Measurements from ENCODE around the gene CBX1. TPM values are rescaled to one million over a fixed set of nuclear protein-coding genes. Genes with fewer than 3 reads are reported as not detected.

Gene CBX1
- total and polyA plus RNA-seq, 2 of the 13 experiments (the other 11 are each of a cell fraction or from before 2014, with no cell fraction given) = 17.8 to 108 TPM

DNA sequence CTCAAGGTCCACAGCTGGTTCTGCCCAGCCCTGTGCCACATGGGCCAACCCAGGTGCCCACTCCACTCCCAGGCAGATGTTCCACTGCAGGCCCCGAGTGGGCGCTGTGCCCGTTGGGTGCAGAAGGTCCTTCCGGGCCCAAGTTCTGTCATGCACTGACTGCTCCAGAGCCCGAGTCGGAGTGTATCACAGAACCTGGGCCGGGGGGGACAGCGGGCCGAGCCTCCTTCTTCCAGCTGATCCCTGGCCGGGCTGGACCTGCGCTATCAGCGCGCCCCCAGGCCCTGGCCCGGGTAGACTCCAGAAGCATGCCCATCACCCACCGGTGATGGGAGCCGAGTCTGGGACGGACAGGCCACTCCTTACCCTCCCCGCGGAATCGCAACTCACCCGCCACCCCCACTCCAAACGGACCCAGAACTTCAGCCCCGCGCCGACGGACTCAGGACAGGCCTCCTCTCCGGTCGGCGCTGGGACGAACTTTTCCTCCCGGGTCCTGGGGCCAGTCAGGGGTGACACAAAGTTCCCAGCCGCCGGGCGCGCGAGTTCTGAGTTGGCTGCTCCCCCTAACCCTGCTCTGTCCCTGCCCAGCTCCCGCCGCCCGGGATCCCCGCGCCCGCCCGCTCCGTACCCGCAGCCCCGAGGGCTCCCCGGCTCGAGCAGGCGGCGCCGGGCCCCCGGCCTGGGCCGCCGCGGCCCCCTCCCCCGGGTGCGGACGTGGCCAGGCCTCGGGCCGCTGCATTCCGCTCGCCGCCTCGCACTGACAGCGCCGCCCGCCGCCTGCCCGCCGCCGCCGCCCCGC is 64.0 kb downstream of the CBX1 start, which contains the start of gene COPZ2 (continued):
- TF ChIP-seq, protein P1, sequence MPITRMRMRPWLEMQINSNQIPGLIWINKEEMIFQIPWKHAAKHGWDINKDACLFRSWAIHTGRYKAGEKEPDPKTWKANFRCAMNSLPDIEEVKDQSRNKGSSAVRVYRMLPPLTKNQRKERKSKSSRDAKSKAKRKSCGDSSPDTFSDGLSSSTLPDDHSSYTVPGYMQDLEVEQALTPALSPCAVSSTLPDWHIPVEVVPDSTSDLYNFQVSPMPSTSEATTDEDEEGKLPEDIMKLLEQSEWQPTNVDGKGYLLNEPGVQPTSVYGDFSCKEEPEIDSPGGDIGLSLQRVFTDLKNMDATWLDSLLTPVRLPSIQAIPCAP (CRISPR knock-in tag; IDR thresholded peaks at IDR 0.05; ENCODE audit: low read depth) = no peak
- peak; percentile 35; the same call in 1 of the 2 replicates for TF ChIP-seq TBX2 (CRISPR knock-in tag; IDR thresholded peaks at IDR 0.05; ENCODE audit: borderline replicate concordance)
- TF ChIP-seq NFE2L1 (CRISPR knock-in tag; IDR thresholded peaks at IDR 0.05; ENCODE audit: borderline replicate concordance) = peak; percentile 21; the same call in 1 of the 2 replicates
- no peak for TF ChIP-seq ZNF543 (CRISPR knock-in tag; IDR thresholded peaks at IDR 0.05)
- TF ChIP-seq, protein P2, sequence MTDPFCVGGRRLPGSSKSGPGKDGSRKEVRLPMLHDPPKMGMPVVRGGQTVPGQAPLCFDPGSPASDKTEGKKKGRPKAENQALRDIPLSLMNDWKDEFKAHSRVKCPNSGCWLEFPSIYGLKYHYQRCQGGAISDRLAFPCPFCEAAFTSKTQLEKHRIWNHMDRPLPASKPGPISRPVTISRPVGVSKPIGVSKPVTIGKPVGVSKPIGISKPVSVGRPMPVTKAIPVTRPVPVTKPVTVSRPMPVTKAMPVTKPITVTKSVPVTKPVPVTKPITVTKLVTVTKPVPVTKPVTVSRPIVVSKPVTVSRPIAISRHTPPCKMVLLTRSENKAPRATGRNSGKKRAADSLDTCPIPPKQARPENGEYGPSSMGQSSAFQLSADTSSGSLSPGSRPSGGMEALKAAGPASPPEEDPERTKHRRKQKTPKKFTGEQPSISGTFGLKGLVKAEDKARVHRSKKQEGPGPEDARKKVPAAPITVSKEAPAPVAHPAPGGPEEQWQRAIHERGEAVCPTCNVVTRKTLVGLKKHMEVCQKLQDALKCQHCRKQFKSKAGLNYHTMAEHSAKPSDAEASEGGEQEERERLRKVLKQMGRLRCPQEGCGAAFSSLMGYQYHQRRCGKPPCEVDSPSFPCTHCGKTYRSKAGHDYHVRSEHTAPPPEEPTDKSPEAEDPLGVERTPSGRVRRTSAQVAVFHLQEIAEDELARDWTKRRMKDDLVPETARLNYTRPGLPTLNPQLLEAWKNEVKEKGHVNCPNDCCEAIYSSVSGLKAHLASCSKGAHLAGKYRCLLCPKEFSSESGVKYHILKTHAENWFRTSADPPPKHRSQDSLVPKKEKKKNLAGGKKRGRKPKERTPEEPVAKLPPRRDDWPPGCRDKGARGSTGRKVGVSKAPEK (CRISPR knock-in tag; IDR thresholded peaks at IDR 0.05; ENCODE audit: borderline replicate concordance) = peak; percentile 74; the same call in 1 of the 2 replicates
- no peak for TF ChIP-seq ZNF75D (CRISPR knock-in tag; IDR thresholded peaks at IDR 0.05; ENCODE audit: borderline replicate concordance)
- TF ChIP-seq ZNF850 (CRISPR knock-in tag; conservative IDR thresholded peaks at IDR 0.05) = no peak
- peak; percentile 75 for TF ChIP-seq RAD21 (CRISPR knock-in tag; IDR thresholded peaks at IDR 0.05)
- TF ChIP-seq SRSF4 (IDR thresholded peaks at IDR 0.05; ENCODE audit: low read depth, low read length, poor library complexity, severe bottlenecking) = no peak
- TF ChIP-seq CENPX (CRISPR knock-in tag; IDR thresholded peaks at IDR 0.05) = no peak
- TF ChIP-seq, protein P3, sequence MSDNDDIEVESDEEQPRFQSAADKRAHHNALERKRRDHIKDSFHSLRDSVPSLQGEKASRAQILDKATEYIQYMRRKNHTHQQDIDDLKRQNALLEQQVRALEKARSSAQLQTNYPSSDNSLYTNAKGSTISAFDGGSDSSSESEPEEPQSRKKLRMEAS (IDR thresholded peaks at IDR 0.05) = peak; percentile 63; the same call in 1 of the 2 replicates
- no peak for TF ChIP-seq CREM (IDR thresholded peaks at IDR 0.05)
- TF ChIP-seq CREM (CRISPR knock-in tag; IDR thresholded peaks at IDR 0.05) = no peak
- TF ChIP-seq TBP (CRISPR knock-in tag; IDR thresholded peaks at IDR 0.05) = no peak
- TF ChIP-seq RNF2 (conservative IDR thresholded peaks at IDR 0.05; ENCODE audit: low read depth) = no peak; the same call in 1 of the 2 replicates
- TF ChIP-seq, protein P4, sequence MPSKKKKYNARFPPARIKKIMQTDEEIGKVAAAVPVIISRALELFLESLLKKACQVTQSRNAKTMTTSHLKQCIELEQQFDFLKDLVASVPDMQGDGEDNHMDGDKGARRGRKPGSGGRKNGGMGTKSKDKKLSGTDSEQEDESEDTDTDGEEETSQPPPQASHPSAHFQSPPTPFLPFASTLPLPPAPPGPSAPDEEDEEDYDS (CRISPR knock-in tag; IDR thresholded peaks at IDR 0.05) = no peak
- peak; percentile 27; the same call in 1 of the 2 replicates for TF ChIP-seq ZNF788 (CRISPR knock-in tag; IDR thresholded peaks at IDR 0.05; ENCODE audit: borderline replicate concordance)
- no peak for TF ChIP-seq SMARCE1 (IDR thresholded peaks at IDR 0.05; ENCODE audit: borderline replicate concordance)
- TF ChIP-seq, protein P5, sequence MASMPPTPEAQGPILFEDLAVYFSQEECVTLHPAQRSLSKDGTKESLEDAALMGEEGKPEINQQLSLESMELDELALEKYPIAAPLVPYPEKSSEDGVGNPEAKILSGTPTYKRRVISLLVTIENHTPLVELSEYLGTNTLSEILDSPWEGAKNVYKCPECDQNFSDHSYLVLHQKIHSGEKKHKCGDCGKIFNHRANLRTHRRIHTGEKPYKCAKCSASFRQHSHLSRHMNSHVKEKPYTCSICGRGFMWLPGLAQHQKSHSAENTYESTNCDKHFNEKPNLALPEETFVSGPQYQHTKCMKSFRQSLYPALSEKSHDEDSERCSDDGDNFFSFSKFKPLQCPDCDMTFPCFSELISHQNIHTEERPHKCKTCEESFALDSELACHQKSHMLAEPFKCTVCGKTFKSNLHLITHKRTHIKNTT (CRISPR knock-in tag; IDR thresholded peaks at IDR 0.05) = no peak
- TF ChIP-seq, protein P6, sequence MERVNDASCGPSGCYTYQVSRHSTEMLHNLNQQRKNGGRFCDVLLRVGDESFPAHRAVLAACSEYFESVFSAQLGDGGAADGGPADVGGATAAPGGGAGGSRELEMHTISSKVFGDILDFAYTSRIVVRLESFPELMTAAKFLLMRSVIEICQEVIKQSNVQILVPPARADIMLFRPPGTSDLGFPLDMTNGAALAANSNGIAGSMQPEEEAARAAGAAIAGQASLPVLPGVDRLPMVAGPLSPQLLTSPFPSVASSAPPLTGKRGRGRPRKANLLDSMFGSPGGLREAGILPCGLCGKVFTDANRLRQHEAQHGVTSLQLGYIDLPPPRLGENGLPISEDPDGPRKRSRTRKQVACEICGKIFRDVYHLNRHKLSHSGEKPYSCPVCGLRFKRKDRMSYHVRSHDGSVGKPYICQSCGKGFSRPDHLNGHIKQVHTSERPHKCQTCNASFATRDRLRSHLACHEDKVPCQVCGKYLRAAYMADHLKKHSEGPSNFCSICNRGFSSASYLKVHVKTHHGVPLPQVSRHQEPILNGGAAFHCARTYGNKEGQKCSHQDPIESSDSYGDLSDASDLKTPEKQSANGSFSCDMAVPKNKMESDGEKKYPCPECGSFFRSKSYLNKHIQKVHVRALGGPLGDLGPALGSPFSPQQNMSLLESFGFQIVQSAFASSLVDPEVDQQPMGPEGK (CRISPR knock-in tag; IDR thresholded peaks at IDR 0.05) = peak; percentile 46; the same call in 1 of the 2 replicates
- TF ChIP-seq, protein P7, sequence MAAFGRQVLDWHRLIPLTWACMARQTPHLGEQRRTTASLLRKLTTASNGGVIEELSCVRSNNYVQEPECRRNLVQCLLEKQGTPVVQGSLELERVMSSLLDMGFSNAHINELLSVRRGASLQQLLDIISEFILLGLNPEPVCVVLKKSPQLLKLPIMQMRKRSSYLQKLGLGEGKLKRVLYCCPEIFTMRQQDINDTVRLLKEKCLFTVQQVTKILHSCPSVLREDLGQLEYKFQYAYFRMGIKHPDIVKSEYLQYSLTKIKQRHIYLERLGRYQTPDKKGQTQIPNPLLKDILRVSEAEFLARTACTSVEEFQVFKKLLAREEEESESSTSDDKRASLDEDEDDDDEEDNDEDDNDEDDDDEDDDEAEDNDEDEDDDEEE (CRISPR knock-in tag; IDR thresholded peaks at IDR 0.05) = no peak
